ENCODE data around the gene TSKU. TPM values are rescaled to one million over a fixed set of nuclear protein-coding genes. Genes with fewer than 3 reads are reported as not detected.
A peak's percentile ranks its signal among the peaks of the same experiment; 100 is the strongest.
"Not testable (repeated sequence)": the region's sequence is repeated elsewhere in the genome, so short reads cannot be mapped to it uniquely, and the experiment has no call there.

The TSKU gene
- total RNA-seq, 1 donor from 2014 or later = 42.3 TPM

DNA sequence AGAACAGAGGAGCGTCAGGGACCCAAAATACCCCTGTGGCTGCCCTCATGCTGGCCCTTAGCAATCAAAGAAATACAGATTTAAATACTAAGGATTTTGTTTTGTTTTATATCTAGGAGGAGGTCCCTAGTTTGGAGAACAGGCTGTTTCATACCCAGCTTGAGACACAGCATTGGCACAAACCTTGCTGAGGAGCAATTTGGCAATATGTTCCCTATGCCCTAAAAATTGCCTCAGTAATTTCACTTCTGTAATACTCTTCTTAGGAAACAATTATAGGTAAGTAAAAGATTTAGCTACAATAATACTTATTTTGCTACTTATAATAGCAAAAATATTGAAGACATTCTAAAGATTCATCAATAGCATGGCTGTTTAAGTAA is 37.0 kb downstream of the TSKU start:
- Mint-ChIP-seq H3K9me3 (ENCODE audit: low read depth) (peaks cover 15% of the 10 kb centered on the region), H3K4me3 (ENCODE audit: unreplicated experiment) (no peak overlapping the region), H3K27me3 (ENCODE audit: low read depth) (no peaks in the 10 kb centered on the region), H3K4me1 (ENCODE audit: low read depth) (peaks cover 11% of the 10 kb centered on the region), H3K27ac (ENCODE audit: unreplicated experiment) (no peak overlapping the region), H3K36me3 (ENCODE audit: low read depth) (peaks cover 7% of the 10 kb centered on the region)
- no peak for DNase-seq (ENCODE audit: low spot score)
- TF ChIP-seq, protein P1, sequence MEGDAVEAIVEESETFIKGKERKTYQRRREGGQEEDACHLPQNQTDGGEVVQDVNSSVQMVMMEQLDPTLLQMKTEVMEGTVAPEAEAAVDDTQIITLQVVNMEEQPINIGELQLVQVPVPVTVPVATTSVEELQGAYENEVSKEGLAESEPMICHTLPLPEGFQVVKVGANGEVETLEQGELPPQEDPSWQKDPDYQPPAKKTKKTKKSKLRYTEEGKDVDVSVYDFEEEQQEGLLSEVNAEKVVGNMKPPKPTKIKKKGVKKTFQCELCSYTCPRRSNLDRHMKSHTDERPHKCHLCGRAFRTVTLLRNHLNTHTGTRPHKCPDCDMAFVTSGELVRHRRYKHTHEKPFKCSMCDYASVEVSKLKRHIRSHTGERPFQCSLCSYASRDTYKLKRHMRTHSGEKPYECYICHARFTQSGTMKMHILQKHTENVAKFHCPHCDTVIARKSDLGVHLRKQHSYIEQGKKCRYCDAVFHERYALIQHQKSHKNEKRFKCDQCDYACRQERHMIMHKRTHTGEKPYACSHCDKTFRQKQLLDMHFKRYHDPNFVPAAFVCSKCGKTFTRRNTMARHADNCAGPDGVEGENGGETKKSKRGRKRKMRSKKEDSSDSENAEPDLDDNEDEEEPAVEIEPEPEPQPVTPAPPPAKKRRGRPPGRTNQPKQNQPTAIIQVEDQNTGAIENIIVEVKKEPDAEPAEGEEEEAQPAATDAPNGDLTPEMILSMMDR (IDR thresholded peaks at IDR 0.05) = no peak

GRCh38 chr11:76821396-76821795 is 38.2 kb downstream of the TSKU start:
- H3K27me3 Mint-ChIP-seq (ENCODE audit: low read depth); H3K36me3 Mint-ChIP-seq (ENCODE audit: low read depth); H3K4me3 Mint-ChIP-seq (ENCODE audit: unreplicated experiment); H3K9me3 Mint-ChIP-seq (ENCODE audit: low read depth); H3K27ac Mint-ChIP-seq (ENCODE audit: unreplicated experiment); DNase-seq (ENCODE audit: low spot score): not testable (repeated sequence)
- peaks cover 11% of the 10 kb centered on the region for H3K4me1 Mint-ChIP-seq (ENCODE audit: low read depth)

DNA sequence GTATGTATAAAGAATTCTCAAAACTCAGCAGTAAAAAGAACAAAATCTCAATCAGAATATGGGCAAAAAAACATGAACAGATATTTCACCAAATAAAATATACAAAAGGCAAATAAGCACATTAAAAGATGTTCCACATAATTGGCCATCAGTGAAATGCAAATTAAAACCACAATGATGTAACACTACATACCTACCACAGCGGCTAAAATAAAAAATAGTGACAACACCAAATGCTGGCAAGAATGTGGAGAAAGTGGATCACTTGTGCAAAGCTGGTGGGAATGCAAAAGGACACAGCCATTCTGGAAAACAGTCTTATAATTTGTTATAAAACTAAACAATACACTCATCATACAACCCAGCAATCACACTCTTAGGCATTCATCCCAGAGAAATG is 39.2 kb downstream of the TSKU start:
- no peaks in the 10 kb centered on the region for H3K36me3 Mint-ChIP-seq (ENCODE audit: low read depth)
- no peaks in the 10 kb centered on the region for H3K27me3 Mint-ChIP-seq (ENCODE audit: low read depth)
- no peak overlapping the region for H3K27ac Mint-ChIP-seq (ENCODE audit: unreplicated experiment)
- H3K4me3 Mint-ChIP-seq (ENCODE audit: unreplicated experiment) = no peak overlapping the region
- TF ChIP-seq, protein P1 (IDR thresholded peaks at IDR 0.05) = no peak
- DNase-seq (ENCODE audit: low spot score) = no peak
- peaks cover 11% of the 10 kb centered on the region for H3K4me1 Mint-ChIP-seq (ENCODE audit: low read depth)
- H3K9me3 Mint-ChIP-seq (ENCODE audit: low read depth) = no peaks in the 10 kb centered on the region

GRCh38 chr11:76823481-76824028 is 40.4 kb downstream of the TSKU start:
- H3K4me1 Mint-ChIP-seq (ENCODE audit: low read depth) = peaks cover 11% of the 10 kb centered on the region
- peak overlapping the region; percentile 49 for H3K4me3 Mint-ChIP-seq (ENCODE audit: unreplicated experiment)
- H3K27ac Mint-ChIP-seq (ENCODE audit: unreplicated experiment) = no peak overlapping the region
- TF ChIP-seq, protein P1 (IDR thresholded peaks at IDR 0.05) = no peak
- H3K27me3 Mint-ChIP-seq (ENCODE audit: low read depth) = no peaks in the 10 kb centered on the region
- H3K9me3 Mint-ChIP-seq (ENCODE audit: low read depth) = no peaks in the 10 kb centered on the region
- H3K36me3 Mint-ChIP-seq (ENCODE audit: low read depth) = no peaks in the 10 kb centered on the region
- no peak for DNase-seq (ENCODE audit: low spot score)

GRCh38 chr11:76824083-76824939 is 41.2 kb downstream of the TSKU start:
- no peaks in the 10 kb centered on the region for H3K27me3 Mint-ChIP-seq (ENCODE audit: low read depth)
- peaks cover 11% of the 10 kb centered on the region for H3K4me1 Mint-ChIP-seq (ENCODE audit: low read depth)
- TF ChIP-seq, protein P1 (IDR thresholded peaks at IDR 0.05) = no peak
- no peaks in the 10 kb centered on the region for H3K9me3 Mint-ChIP-seq (ENCODE audit: low read depth)
- no peak for DNase-seq (ENCODE audit: low spot score)
- no peak overlapping the region for H3K27ac Mint-ChIP-seq (ENCODE audit: unreplicated experiment)
- no peak overlapping the region for H3K4me3 Mint-ChIP-seq (ENCODE audit: unreplicated experiment)
- no peaks in the 10 kb centered on the region for H3K36me3 Mint-ChIP-seq (ENCODE audit: low read depth)
